ENCODE results near the gene PCIF1.
"Not testable (repeated sequence)": the region's sequence is repeated elsewhere in the genome, so short reads cannot be mapped to it uniquely, and the experiment has no call there.

PCIF1 gene

GRCh38 chr20:45983279-45983743, 48.8 kb downstream of the PCIF1 start:
- Histone ChIP-seq H3K27ac (ENCODE audit: low read length) (no peak overlapping the region), H3K9me3 (ENCODE audit: control insufficient read depth, low read depth, low read length) (no peaks in the 10 kb centered on the region), H3K27me3 (ENCODE audit: control insufficient read depth, insufficient read depth, low read length) (peaks cover 4% of the 10 kb centered on the region), H3K9ac (ENCODE audit: low read length) (no peak overlapping the region), H3K36me3 (ENCODE audit: control insufficient read depth, low read depth, low read length) (no peaks in the 10 kb centered on the region), H3K4me3 (ENCODE audit: low read length) (no peak overlapping the region), H3K4me1 (ENCODE audit: control insufficient read depth, low read depth, low read length) (peaks cover 6% of the 10 kb centered on the region)

GRCh38 chr20:45985573-45985972, 51.1 kb downstream of the PCIF1 start:
- Histone ChIP-seq H3K4me3 (ENCODE audit: low read length) (no peak overlapping the region), H3K36me3 (ENCODE audit: control insufficient read depth, low read depth, low read length) (no peaks in the 10 kb centered on the region), H3K9me3 (ENCODE audit: control insufficient read depth, low read depth, low read length) (no peaks in the 10 kb centered on the region), H3K9ac (ENCODE audit: low read length) (no peak overlapping the region), H3K4me1 (ENCODE audit: control insufficient read depth, low read depth, low read length) (peaks cover 6% of the 10 kb centered on the region), H3K27ac (ENCODE audit: low read length) (no peak overlapping the region), H3K27me3 (ENCODE audit: control insufficient read depth, insufficient read depth, low read length) (no peaks in the 10 kb centered on the region)

- H3K9ac ChIP-seq (ENCODE audit: low read length): no peak overlapping the region
- peaks cover 6% of the 10 kb centered on the region for H3K4me1 ChIP-seq (ENCODE audit: control insufficient read depth, low read depth, low read length)
- H3K36me3 ChIP-seq (ENCODE audit: control insufficient read depth, low read depth, low read length): no peaks in the 10 kb centered on the region
- H3K4me3 ChIP-seq (ENCODE audit: low read length): no peak overlapping the region
- no peak overlapping the region for H3K27ac ChIP-seq (ENCODE audit: low read length)
- H3K27me3 ChIP-seq (ENCODE audit: control insufficient read depth, insufficient read depth, low read length): no peaks in the 10 kb centered on the region
- H3K9me3 ChIP-seq (ENCODE audit: control insufficient read depth, low read depth, low read length): no peaks in the 10 kb centered on the region
Measured at GRCh38 chr20:45987108-45987780, 52.8 kb downstream of the PCIF1 start.

- H3K27me3 ChIP-seq (ENCODE audit: control insufficient read depth, insufficient read depth, low read length); H3K9ac ChIP-seq (ENCODE audit: low read length); H3K4me1 ChIP-seq (ENCODE audit: control insufficient read depth, low read depth, low read length); H3K27ac ChIP-seq (ENCODE audit: low read length); H3K9me3 ChIP-seq (ENCODE audit: control insufficient read depth, low read depth, low read length); H3K4me3 ChIP-seq (ENCODE audit: low read length); H3K36me3 ChIP-seq (ENCODE audit: control insufficient read depth, low read depth, low read length): not testable (repeated sequence)
Measured at GRCh38 chr20:45988830-45989229, 54.3 kb downstream of the PCIF1 start.

- peaks cover 5% of the 10 kb centered on the region for H3K4me1 ChIP-seq (ENCODE audit: control insufficient read depth, low read depth, low read length)
- no peak overlapping the region for H3K27ac ChIP-seq (ENCODE audit: low read length)
- no peaks in the 10 kb centered on the region for H3K36me3 ChIP-seq (ENCODE audit: control insufficient read depth, low read depth, low read length)
- H3K9ac ChIP-seq (ENCODE audit: low read length): no peak overlapping the region
- H3K9me3 ChIP-seq (ENCODE audit: control insufficient read depth, low read depth, low read length): no peaks in the 10 kb centered on the region
- no peak overlapping the region for H3K4me3 ChIP-seq (ENCODE audit: low read length)
- no peaks in the 10 kb centered on the region for H3K27me3 ChIP-seq (ENCODE audit: control insufficient read depth, insufficient read depth, low read length)
Measured at GRCh38 chr20:45991616-45992015, 57.1 kb downstream of the PCIF1 start.

- Histone ChIP-seq H3K27me3 (ENCODE audit: control insufficient read depth, insufficient read depth, low read length) (no peaks in the 10 kb centered on the region), H3K9ac (ENCODE audit: low read length) (no peak overlapping the region), H3K9me3 (ENCODE audit: control insufficient read depth, low read depth, low read length) (no peaks in the 10 kb centered on the region), H3K4me1 (ENCODE audit: control insufficient read depth, low read depth, low read length) (peaks cover 5% of the 10 kb centered on the region), H3K36me3 (ENCODE audit: control insufficient read depth, low read depth, low read length) (no peaks in the 10 kb centered on the region), H3K4me3 (ENCODE audit: low read length) (no peak overlapping the region), H3K27ac (ENCODE audit: low read length) (no peak overlapping the region)
Measured at GRCh38 chr20:45993197-45993951, 58.9 kb downstream of the PCIF1 start.

- Histone ChIP-seq H3K4me1 (ENCODE audit: control insufficient read depth, low read depth, low read length) (peaks cover 5% of the 10 kb centered on the region), H3K9me3 (ENCODE audit: control insufficient read depth, low read depth, low read length) (no peaks in the 10 kb centered on the region), H3K36me3 (ENCODE audit: control insufficient read depth, low read depth, low read length) (no peaks in the 10 kb centered on the region), H3K27ac (ENCODE audit: low read length) (no peak overlapping the region), H3K9ac (ENCODE audit: low read length) (no peak overlapping the region), H3K27me3 (ENCODE audit: control insufficient read depth, insufficient read depth, low read length) (no peaks in the 10 kb centered on the region), H3K4me3 (ENCODE audit: low read length) (no peak overlapping the region)
Measured at GRCh38 chr20:45994761-45995493, 60.4 kb downstream of the PCIF1 start.

GRCh38 chr20:45995495-45996097, 61.1 kb downstream of the PCIF1 start:
- H3K9ac ChIP-seq (ENCODE audit: low read length); H3K9me3 ChIP-seq (ENCODE audit: control insufficient read depth, low read depth, low read length); H3K27ac ChIP-seq (ENCODE audit: low read length); H3K4me3 ChIP-seq (ENCODE audit: low read length); H3K27me3 ChIP-seq (ENCODE audit: control insufficient read depth, insufficient read depth, low read length); H3K36me3 ChIP-seq (ENCODE audit: control insufficient read depth, low read depth, low read length): not testable (repeated sequence)
- peaks cover 11% of the 10 kb centered on the region for H3K4me1 ChIP-seq (ENCODE audit: control insufficient read depth, low read depth, low read length)

GRCh38 chr20:45997187-45997586, 62.7 kb downstream of the PCIF1 start:
- no peaks in the 10 kb centered on the region for H3K27me3 ChIP-seq (ENCODE audit: control insufficient read depth, insufficient read depth, low read length)
- H3K36me3 ChIP-seq (ENCODE audit: control insufficient read depth, low read depth, low read length): no peaks in the 10 kb centered on the region
- no peaks in the 10 kb centered on the region for H3K9me3 ChIP-seq (ENCODE audit: control insufficient read depth, low read depth, low read length)
- H3K9ac ChIP-seq (ENCODE audit: low read length): no peak overlapping the region
- peaks cover 12% of the 10 kb centered on the region for H3K4me1 ChIP-seq (ENCODE audit: control insufficient read depth, low read depth, low read length)
- H3K4me3 ChIP-seq (ENCODE audit: low read length): no peak overlapping the region
- no peak overlapping the region for H3K27ac ChIP-seq (ENCODE audit: low read length)
